ENCODE results near the gene PDZK1IP1.

PDZK1IP1 gene, protein sequence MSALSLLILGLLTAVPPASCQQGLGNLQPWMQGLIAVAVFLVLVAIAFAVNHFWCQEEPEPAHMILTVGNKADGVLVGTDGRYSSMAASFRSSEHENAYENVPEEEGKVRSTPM

DNA sequence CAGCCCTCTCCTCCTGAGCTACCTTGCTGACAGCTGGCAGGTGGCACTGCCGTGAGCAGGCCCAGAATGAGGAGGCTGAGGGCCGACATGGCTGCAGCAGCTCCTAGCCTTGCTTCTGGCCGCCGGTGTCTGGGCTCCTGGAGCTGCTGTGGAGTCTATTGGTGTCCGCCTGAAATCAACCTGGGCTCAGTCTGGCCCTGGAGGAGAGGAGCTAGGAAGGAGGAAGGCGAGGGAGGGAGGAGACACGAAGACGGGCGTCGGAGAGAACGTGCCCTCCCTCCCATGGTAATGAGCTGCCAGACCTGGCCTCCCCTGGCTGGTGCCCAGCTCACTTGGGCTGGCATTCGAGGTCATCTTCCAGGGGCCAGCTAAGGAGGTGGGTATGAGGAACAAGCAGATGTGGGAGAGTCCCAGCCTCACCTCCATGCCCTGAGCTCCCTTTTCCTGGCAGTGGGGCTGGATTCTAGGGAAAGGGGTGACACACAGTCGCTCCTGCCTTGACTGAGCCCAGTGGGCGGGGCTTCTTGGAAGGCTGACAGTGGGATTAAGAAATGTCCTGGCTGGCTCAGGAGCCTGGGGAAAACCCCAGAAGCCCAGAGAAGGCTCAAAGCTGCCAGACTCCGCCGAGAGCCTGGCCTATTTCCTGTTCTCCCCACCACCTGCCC lies at the start of gene PDZK1IP1:
PDZK1IP1 (minus strand) TSS at position 193 of the 665 bp plus-strand sequence; CDS start at position 89, 104 bp downstream.
- peak; percentile 19 for DNase-seq
- Mint-ChIP-seq H3K9me3 (no peaks in the 10 kb centered on the region), H3K27me3 (peaks cover 22% of the 10 kb centered on the region), H3K4me3 (no peak within 1 kb of the TSS), H3K4me1 (ENCODE audit: low read depth) (no peaks in the 10 kb centered on the region), H3K27ac (no peak within 1 kb of the TSS), H3K36me3 (ENCODE audit: low read depth) (no peaks in the 10 kb centered on the region)

DNA sequence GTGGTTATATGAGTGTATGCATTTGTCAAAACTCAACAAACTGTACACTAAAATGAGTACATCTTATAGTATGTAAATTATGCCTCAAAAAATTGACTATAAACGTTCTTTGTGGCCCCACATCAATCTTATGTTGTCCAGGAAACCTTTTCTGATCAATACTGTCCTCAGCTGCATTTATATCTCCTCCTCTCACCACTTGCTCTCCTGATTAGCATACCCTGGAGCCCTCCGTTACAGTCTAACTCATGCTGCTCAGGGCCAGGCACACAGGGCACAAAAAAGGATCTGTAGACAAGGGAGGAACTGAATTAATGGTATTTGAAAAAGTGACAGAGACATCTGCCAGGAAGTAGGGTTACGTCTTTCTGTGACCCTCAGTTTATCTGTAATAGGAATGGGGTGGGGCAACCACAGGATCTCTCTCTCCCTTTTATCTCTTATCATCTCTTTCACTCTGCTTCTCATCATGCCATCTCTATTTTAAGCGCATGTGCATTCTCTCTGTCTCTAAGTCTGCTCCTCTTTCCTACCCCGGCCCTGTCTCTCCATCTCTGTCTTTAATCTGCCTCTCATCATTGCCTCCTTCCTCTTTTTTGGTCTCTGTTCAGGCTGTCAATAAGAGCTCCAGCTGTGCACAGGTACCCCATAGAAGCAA lies 49.2 kb upstream of the PDZK1IP1 start:
- H3K27me3 Mint-ChIP-seq = peaks cover 64% of the 10 kb centered on the region
- H3K4me1 Mint-ChIP-seq (ENCODE audit: low read depth) = peaks cover 7% of the 10 kb centered on the region
- H3K4me3 Mint-ChIP-seq = no peak overlapping the region

DNA sequence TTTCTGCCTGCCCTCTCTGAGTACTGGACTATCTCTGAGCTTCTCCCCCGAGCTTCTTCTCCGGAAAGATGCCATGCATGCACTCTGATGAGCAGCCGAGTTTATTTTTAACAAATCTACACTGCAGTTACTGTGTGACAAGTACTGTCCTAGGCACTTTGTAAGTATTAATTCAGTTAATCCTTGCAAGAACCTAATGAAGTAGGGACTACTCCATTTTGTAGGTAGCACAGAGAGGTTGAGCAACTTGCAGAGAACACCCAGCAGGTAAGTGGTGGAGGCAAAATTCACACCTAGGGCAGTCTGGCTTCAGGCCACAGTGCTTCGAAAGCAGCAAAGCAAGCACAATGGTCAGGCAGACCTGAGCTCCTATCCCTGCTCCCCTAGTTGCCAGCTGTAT lies 46.0 kb upstream of the PDZK1IP1 start:
- peaks cover 76% of the 10 kb centered on the region for H3K27me3 Mint-ChIP-seq

More for the DNA sequence above, 49.2 kb upstream of the PDZK1IP1 start:
- no peak for DNase-seq
- no peaks in the 10 kb centered on the region for H3K9me3 Mint-ChIP-seq
- H3K27ac Mint-ChIP-seq = no peak overlapping the region
- no peaks in the 10 kb centered on the region for H3K36me3 Mint-ChIP-seq (ENCODE audit: low read depth)

DNA sequence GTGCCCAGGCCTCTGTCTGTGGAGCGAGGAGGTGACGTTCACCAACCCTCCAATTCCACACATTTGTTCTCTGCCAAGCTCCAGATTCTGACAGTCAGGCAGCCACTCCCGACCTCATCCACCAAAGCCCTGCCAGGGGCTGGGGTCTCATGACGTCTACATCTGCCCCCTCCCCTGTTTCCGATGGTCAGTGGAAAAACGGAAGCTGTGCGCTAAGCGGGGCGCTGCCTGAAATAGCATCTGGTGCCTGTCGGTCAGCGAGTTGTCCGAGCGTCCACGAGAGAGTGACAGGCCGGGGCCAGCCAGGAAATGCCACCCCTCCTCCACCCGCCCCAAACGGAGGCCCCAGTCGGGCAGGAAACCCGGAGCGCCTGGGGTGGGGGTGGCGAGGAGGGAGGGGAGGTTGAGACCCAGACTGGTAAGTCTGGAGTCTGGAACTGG lies 45.4 kb upstream of the PDZK1IP1 start:
- Mint-ChIP-seq H3K9me3 (no peaks in the 10 kb centered on the region), H3K4me1 (ENCODE audit: low read depth) (peaks cover 26% of the 10 kb centered on the region), H3K27ac (no peak overlapping the region), H3K4me3 (no peak overlapping the region), H3K27me3 (peaks cover 81% of the 10 kb centered on the region), H3K36me3 (ENCODE audit: low read depth) (no peaks in the 10 kb centered on the region)
- DNase-seq = no peak

More for the DNA sequence above, 46.0 kb upstream of the PDZK1IP1 start:
- Mint-ChIP-seq H3K4me3 (no peak overlapping the region), H3K27ac (no peak overlapping the region), H3K4me1 (ENCODE audit: low read depth) (peaks cover 21% of the 10 kb centered on the region), H3K9me3 (no peaks in the 10 kb centered on the region), H3K36me3 (ENCODE audit: low read depth) (no peaks in the 10 kb centered on the region)
- DNase-seq = no peak

DNA sequence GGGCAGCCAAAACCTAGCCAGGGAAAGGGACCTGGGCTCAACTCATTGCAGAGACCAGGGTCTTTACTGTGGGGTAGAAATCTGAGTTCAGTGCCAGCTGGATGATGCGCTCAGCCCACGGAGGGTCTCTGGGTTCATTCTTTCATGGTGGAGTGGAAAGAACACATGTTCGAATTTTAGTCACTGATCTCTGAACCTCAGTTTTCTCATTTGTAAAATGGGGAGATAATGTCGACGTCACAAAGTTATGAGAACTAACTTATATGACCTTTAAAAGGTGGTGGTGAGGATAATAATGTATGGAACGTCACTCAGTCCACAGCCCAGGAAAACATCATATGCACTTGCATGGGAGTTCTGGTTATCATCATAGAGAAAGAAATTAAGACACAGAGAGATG lies 43.4 kb upstream of the PDZK1IP1 start:
- Mint-ChIP-seq H3K27ac (no peak overlapping the region), H3K4me3 (no peak overlapping the region), H3K27me3 (peaks cover 89% of the 10 kb centered on the region), H3K36me3 (ENCODE audit: low read depth) (no peaks in the 10 kb centered on the region), H3K9me3 (no peaks in the 10 kb centered on the region), H3K4me1 (ENCODE audit: low read depth) (peaks cover 32% of the 10 kb centered on the region)
- DNase-seq = no peak

DNA sequence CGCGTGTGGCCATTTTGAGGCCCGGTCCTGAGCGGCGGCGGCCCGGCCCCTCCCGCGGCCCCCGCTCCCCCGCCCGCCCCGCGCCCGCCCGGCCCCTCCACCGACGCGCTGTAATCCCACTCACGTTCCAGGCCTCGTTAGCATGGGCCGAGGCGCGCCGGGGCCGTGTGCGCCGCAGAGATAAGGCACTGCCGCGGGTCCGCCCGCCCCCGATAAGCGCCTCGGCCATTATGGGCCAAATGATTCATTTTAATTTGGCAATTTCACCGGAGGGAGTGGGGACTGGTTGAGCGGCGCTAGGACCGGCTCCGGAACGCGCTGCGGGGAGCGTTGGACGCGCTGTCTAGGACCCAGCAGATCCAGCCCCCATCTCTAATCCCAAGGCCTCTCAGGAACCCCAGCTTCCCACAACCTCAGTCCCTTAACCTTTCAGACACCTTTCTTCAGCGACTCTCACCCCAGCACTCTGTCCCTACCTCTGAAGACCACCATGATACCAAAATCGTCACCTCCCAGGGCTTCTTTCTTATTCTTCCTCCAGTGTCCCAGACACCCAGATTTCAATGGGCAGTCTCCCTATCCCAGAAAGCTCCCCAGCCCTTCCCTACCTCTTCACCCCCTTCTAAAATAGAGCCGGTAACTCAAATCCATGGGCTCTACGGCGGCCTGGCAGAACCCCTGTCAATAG lies 42.5 kb upstream of the PDZK1IP1 start, which contains the start of gene TAL1:
TAL1 (minus strand) TSS at position 39 of the 688 bp plus-strand sequence. CDS start 6,337 bp downstream, outside the sequence.
- H3K4me1 Mint-ChIP-seq (ENCODE audit: low read depth) = peaks cover 32% of the 10 kb centered on the region
- peaks cover 93% of the 10 kb centered on the region for H3K27me3 Mint-ChIP-seq
- no peaks in the 10 kb centered on the region for H3K36me3 Mint-ChIP-seq (ENCODE audit: low read depth)
- peak within 1 kb of the TSS; percentile 67 for H3K4me3 Mint-ChIP-seq
- peak within 1 kb of the TSS; percentile 6 for H3K27ac Mint-ChIP-seq
- no peak for DNase-seq
- H3K9me3 Mint-ChIP-seq = no peaks in the 10 kb centered on the region

DNA sequence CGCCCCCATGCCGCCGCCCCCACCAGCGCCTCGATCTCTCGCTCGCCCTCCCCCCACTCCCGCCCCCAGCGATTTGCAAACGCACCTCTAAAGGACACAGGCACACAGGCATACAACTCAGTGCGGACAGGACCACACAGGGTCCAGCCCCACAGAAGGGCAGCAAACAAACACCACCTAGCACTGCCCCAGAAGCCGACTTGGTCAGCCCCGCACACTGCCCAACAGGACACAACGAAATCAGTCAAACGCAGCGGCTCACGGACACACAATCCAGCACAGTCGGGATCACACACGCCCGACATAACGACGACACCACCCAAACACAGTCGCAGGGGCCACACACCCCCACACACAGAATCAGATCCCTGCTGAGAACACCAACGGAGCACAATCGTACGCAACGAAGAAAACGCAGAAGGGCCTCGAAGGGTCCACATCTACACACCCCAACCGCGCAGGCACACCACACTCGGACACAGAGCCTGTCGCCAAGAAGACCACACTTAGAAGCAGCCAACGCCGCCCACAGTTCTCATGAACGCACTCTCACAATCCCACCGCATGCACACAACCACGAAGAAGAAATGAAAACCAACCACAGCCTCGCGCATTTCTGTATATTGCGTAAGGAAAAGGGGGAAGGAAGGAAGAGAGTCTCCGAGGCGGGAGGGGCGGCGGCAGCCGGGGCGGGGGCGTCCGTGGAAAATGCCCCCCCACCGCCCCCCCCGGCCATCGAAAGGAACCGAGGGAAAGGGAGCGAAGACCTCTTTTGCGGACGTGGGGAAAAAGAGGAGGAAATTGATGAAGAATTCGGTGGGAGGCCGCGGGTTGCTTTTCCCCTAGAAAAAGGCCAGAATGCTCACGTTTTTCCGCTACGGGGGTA lies 41.7 kb upstream of the PDZK1IP1 start:
- H3K36me3 Mint-ChIP-seq (ENCODE audit: low read depth) = no peaks in the 10 kb centered on the region
- DNase-seq = peak; percentile 63
- peak overlapping the region; percentile 67 for H3K4me3 Mint-ChIP-seq
- no peaks in the 10 kb centered on the region for H3K9me3 Mint-ChIP-seq
- H3K27ac Mint-ChIP-seq = peak overlapping the region; percentile 6
- peaks cover 32% of the 10 kb centered on the region for H3K4me1 Mint-ChIP-seq (ENCODE audit: low read depth)
- peaks cover 97% of the 10 kb centered on the region for H3K27me3 Mint-ChIP-seq

DNA sequence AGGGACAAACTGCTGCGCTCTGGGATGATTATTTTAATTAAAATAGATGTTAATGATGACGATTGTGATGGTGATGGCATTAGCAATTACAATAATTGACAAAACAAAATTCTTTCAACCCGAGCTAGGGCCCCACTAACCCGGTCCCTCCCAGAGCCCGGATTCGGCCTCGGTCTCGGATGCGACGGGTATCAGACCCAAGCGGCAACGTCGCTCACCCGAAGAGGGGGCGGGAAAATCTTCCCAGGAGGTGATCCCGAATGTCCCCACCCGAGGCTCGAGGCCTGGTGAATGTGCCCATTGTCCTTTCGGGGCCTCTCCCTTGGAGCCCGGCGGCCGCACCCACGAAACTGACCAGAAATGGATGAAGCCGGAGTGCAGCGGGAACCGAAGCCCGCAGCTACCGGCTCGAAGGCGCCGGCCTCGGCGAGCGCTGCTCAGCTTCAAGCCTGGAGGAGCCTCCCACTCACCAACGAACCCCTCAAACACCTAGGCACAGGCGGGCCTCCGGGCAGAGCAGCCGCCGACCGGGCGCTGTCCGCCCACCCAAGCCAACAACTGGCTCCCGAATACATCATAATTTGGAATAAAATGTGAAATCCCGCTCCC lies 41.0 kb upstream of the PDZK1IP1 start:
- Mint-ChIP-seq H3K4me3 (peak overlapping the region; percentile 35), H3K36me3 (ENCODE audit: low read depth) (no peaks in the 10 kb centered on the region), H3K27me3 (peaks cover 98% of the 10 kb centered on the region), H3K9me3 (no peaks in the 10 kb centered on the region), H3K4me1 (ENCODE audit: low read depth) (peaks cover 35% of the 10 kb centered on the region), H3K27ac (no peak overlapping the region)
- DNase-seq = peak; percentile 55

DNA sequence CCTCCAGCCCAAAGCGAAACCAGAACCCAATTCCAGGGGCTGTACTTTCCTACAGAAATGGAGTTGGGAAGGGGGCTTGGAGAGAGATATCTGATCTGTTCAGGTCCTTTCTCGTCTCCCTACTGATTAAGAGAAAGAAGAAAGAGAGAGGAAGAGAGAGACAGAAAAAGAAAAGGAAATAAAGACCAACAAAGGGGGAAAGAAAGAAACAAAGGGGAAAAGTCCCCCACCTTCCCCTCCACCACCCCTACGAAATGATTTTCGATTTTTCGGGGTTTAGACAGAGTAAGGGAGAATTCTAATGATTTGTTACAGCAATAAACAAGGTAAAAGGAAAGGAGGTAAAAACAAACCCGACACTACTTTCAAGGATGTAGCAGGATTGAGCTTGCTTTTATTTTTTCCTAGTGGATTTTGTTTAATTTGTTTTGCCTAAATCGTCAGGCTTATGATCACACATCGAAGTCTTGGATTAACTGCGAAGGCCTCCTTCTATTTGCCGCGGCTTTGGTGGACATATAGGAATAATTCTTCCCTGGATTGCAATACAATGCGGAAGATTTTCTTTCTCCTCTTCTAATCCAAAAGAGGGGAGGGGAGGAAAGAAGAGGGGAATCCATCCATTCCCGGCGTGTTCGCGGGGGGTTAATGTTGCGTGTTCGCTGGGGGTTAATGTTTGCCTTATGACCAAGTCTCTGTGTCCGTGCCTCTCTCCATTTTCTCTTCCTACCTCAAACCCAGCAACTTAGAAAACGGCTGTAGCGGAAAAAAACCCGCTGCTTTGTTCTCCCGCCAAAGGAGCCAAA lies 40.3 kb upstream of the PDZK1IP1 start:
- H3K4me1 Mint-ChIP-seq (ENCODE audit: low read depth) = peaks cover 36% of the 10 kb centered on the region
- H3K9me3 Mint-ChIP-seq = no peaks in the 10 kb centered on the region
- peaks cover 93% of the 10 kb centered on the region for H3K27me3 Mint-ChIP-seq
- DNase-seq = no peak
- no peak overlapping the region for H3K27ac Mint-ChIP-seq
- H3K4me3 Mint-ChIP-seq = peak overlapping the region; percentile 35
- H3K36me3 Mint-ChIP-seq (ENCODE audit: low read depth) = no peaks in the 10 kb centered on the region

DNA sequence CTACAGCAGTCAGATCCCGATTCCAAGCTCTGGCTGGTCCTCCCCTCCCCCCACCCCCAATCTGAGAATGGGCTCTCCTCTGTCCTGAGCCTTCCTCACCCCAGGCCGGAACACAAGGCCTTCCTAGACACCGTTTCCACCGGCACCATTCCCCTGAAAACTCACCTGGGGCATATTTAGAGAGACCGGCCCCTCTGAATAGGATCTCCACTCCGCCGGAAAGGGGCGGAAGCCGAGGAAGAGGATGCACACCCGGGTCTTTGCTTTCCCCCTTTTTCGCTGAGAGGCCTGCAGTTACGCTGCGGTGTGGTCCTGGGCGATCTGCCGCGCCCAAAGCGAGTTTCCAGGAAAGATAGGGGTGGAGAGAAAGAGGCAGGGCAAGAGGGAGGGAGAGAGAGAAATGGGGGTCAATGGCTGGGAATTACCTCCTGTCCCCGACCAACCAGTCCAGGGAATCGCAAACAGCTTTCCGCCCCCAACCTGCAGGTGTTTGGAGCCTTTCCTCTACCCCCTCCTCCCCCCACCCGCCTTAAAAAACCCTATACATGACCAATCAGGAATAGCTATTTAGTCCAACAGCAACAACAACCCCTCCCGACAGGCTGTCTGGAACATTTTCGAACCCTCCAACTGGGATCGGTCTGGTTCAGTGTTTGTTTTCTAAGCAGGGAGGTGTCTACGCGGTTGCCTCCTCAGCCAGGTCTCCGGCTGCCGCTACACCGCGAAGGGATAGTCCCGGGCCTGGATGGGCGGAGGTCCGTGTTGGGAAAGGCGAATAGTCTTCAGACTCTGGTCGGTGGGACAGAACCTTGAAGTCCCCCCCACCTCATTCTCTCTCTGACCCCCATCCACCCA lies 39.4 kb upstream of the PDZK1IP1 start:
- H3K4me3 Mint-ChIP-seq = no peak overlapping the region
- no peaks in the 10 kb centered on the region for H3K36me3 Mint-ChIP-seq (ENCODE audit: low read depth)
- H3K9me3 Mint-ChIP-seq = no peaks in the 10 kb centered on the region
- H3K27ac Mint-ChIP-seq = no peak overlapping the region
- no peak for DNase-seq
- peaks cover 85% of the 10 kb centered on the region for H3K27me3 Mint-ChIP-seq
- peaks cover 36% of the 10 kb centered on the region for H3K4me1 Mint-ChIP-seq (ENCODE audit: low read depth)

DNA sequence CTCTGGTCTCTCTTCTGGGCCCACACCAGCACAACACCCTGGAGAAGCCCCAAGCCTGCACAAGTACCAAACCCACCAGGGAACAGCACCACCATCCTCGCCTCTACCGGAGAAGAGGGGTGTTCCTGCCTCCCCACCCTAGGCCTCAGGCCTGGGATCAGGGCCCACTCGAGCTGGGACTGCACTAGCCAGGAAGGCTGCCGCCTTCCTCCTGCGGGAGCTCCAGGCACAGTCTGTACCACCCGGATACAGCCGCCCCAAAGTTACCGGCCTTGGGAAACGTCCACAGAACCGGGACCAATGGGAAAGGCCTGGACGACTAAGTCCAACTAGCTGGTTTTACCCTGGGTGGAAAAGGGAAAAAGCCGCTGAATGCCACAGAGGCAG lies 38.8 kb upstream of the PDZK1IP1 start:
- DNase-seq = no peak
- no peak overlapping the region for H3K27ac Mint-ChIP-seq

More for the DNA sequence above, 38.8 kb upstream of the PDZK1IP1 start:
- H3K4me3 Mint-ChIP-seq = no peak overlapping the region
- H3K36me3 Mint-ChIP-seq (ENCODE audit: low read depth) = no peaks in the 10 kb centered on the region
- no peaks in the 10 kb centered on the region for H3K9me3 Mint-ChIP-seq
- H3K4me1 Mint-ChIP-seq (ENCODE audit: low read depth) = peaks cover 36% of the 10 kb centered on the region
- peaks cover 79% of the 10 kb centered on the region for H3K27me3 Mint-ChIP-seq

All from activated T-cell treated with anti-CD3 and anti-CD28 coated beads, Interleukin-2, amount 50 U/mL, for 24 hours (primary cell).